ENCODE results near the gene SLC26A8. TPM values are rescaled to one million over a fixed set of nuclear protein-coding genes. Genes with fewer than 3 reads are reported as not detected.
A peak's percentile ranks its signal among the peaks of the same experiment; 100 is the strongest.

SLC26A8 gene
- total RNA-seq, 1 experiment from 2014 or later: not detected

DNA sequence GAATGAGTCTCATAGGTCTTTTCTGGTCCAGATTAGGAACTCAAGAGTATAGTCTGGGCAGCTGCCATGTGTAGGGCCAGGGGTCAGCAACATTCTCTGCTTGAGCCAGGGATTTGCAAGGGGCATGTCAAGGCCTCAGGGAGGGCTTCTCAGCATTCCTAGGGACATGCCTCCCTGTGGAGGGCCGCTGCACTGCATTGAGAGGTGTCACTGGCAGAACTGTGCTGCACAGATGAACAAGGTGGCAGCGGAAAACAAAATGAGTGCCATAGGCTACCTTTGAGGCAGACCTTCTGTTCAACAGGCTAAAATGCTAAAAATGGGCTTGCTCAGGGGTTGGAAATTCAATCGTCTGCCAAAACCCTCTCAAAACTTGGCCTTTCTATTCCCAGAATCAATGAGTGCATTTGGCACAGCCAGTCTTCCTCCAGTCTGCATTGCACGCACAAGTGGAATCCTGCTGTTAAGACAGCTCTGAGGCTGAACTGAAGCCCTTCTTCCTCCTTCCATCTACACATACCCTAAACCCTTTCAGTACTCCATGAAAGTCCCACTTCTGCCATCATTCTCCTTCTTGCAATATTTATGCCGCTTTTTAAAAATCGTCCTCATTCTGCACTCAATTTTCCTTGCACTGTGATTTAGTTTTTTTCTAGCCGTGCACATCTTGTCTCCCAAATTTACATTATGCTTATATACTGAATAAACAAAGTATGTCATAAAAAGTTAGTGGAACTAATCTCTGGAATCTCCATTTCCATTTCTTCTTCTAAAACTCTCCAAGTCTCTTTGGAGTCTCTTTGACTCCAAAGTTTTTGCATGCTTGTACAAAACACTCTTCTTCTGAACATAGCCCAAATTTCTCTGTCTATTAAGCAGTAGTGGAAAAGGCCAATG is 51.7 kb downstream of the SLC26A8 start:
- Histone ChIP-seq H3K9me3 (ENCODE audit: control insufficient read depth, insufficient read depth, low read depth, low read length) (no peaks in the 10 kb centered on the region), H3K4me3 (ENCODE audit: low read depth in 2 of 2, low read length in 2 of 2) (no peak overlapping the region), H3K27ac (ENCODE audit: low read length) (no peak overlapping the region), H3K4me1 (ENCODE audit: control insufficient read depth, insufficient read depth, low read length) (no peaks in the 10 kb centered on the region), H3K27me3 (ENCODE audit: control insufficient read depth, insufficient read depth, low read length) (no peaks in the 10 kb centered on the region), H3K36me3 (ENCODE audit: control insufficient read depth, insufficient read depth, low read length) (no peaks in the 10 kb centered on the region)
- BruUV-seq (replicated peaks): no TSS peak
- no peak for TF ChIP-seq POLR2AphosphoS5 (IDR thresholded peaks at IDR 0.05; ENCODE audit: low read depth, low read length)
- TF ChIP-seq, protein P1, sequence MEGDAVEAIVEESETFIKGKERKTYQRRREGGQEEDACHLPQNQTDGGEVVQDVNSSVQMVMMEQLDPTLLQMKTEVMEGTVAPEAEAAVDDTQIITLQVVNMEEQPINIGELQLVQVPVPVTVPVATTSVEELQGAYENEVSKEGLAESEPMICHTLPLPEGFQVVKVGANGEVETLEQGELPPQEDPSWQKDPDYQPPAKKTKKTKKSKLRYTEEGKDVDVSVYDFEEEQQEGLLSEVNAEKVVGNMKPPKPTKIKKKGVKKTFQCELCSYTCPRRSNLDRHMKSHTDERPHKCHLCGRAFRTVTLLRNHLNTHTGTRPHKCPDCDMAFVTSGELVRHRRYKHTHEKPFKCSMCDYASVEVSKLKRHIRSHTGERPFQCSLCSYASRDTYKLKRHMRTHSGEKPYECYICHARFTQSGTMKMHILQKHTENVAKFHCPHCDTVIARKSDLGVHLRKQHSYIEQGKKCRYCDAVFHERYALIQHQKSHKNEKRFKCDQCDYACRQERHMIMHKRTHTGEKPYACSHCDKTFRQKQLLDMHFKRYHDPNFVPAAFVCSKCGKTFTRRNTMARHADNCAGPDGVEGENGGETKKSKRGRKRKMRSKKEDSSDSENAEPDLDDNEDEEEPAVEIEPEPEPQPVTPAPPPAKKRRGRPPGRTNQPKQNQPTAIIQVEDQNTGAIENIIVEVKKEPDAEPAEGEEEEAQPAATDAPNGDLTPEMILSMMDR (IDR thresholded peaks at IDR 0.05): 0 out of 2 replicates have a peak, but pooled peaks have one; percentile 12
- TF ChIP-seq TCF7L2 (IDR thresholded peaks at IDR 0.05; ENCODE audit: low read depth, low read length): no peak
- TF ChIP-seq, protein P2, sequence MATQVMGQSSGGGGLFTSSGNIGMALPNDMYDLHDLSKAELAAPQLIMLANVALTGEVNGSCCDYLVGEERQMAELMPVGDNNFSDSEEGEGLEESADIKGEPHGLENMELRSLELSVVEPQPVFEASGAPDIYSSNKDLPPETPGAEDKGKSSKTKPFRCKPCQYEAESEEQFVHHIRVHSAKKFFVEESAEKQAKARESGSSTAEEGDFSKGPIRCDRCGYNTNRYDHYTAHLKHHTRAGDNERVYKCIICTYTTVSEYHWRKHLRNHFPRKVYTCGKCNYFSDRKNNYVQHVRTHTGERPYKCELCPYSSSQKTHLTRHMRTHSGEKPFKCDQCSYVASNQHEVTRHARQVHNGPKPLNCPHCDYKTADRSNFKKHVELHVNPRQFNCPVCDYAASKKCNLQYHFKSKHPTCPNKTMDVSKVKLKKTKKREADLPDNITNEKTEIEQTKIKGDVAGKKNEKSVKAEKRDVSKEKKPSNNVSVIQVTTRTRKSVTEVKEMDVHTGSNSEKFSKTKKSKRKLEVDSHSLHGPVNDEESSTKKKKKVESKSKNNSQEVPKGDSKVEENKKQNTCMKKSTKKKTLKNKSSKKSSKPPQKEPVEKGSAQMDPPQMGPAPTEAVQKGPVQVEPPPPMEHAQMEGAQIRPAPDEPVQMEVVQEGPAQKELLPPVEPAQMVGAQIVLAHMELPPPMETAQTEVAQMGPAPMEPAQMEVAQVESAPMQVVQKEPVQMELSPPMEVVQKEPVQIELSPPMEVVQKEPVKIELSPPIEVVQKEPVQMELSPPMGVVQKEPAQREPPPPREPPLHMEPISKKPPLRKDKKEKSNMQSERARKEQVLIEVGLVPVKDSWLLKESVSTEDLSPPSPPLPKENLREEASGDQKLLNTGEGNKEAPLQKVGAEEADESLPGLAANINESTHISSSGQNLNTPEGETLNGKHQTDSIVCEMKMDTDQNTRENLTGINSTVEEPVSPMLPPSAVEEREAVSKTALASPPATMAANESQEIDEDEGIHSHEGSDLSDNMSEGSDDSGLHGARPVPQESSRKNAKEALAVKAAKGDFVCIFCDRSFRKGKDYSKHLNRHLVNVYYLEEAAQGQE (IDR thresholded peaks at IDR 0.05; ENCODE audit: insufficient read depth in 1 of 2, low read depth in 2 of 2, low read length in 1 of 2): no peak
- TF ChIP-seq SIN3A (IDR thresholded peaks at IDR 0.05; ENCODE audit: borderline replicate concordance, insufficient read depth, low read depth, low read length): no peak
- CTCF ChIA-PET: no interaction called here
- POLR2A ChIA-PET: interaction anchor here (0.6 kb wide), 1 partner anchor 10 kb away, joined by 4 read pairs; no protein-coding TSS in a partner anchor
- peak; percentile 68; the same call in 1 of the 2 replicates for ATAC-seq
- in situ Hi-C loops (cut with HindIII; ENCODE audit: low pct_unique_long_range_greater_than_20kb, low sequenced_read_pairs) (no loop called here), intact Hi-C loops (cut with micrococcal nuclease; ENCODE audit: unreplicated experiment) (no loop called here)
- DNase-seq (ENCODE audit: low read depth, low spot score): no peak

- H3K9me3 ChIP-seq (ENCODE audit: control insufficient read depth, insufficient read depth, low read depth, low read length): no peaks in the 10 kb centered on the region
- in situ Hi-C loops (cut with HindIII; ENCODE audit: low pct_unique_long_range_greater_than_20kb, low sequenced_read_pairs): no loop called here
- no peaks in the 10 kb centered on the region for H3K36me3 ChIP-seq (ENCODE audit: control insufficient read depth, insufficient read depth, low read length)
- H3K27ac ChIP-seq (ENCODE audit: low read length): no peak overlapping the region
- ATAC-seq (no peak), DNase-seq (ENCODE audit: low read depth, low spot score) (no peak)
- CTCF ChIA-PET: interaction anchor here (0.6 kb wide), 1 partner anchor 17 kb away, joined by 3 read pairs; no protein-coding TSS in a partner anchor
- intact Hi-C loops (cut with micrococcal nuclease; ENCODE audit: unreplicated experiment): no loop called here
- no peak for TF ChIP-seq SIN3A (IDR thresholded peaks at IDR 0.05; ENCODE audit: borderline replicate concordance, insufficient read depth, low read depth, low read length)
- no peak for TF ChIP-seq TCF7L2 (IDR thresholded peaks at IDR 0.05; ENCODE audit: low read depth, low read length)
- TF ChIP-seq, protein P1 (IDR thresholded peaks at IDR 0.05): no peak
- no peak for TF ChIP-seq POLR2AphosphoS5 (IDR thresholded peaks at IDR 0.05; ENCODE audit: low read depth, low read length)
- TF ChIP-seq, protein P2 (IDR thresholded peaks at IDR 0.05; ENCODE audit: insufficient read depth in 1 of 2, low read depth in 2 of 2, low read length in 1 of 2): no peak
- POLR2A ChIA-PET: interaction anchor here (0.9 kb wide), 1 partner anchor 106 kb away, joined by 3 read pairs; no protein-coding TSS in a partner anchor
- no peak overlapping the region for H3K4me3 ChIP-seq (ENCODE audit: low read depth in 2 of 2, low read length in 2 of 2)
- BruUV-seq (replicated peaks): no TSS peak
- H3K27me3 ChIP-seq (ENCODE audit: control insufficient read depth, insufficient read depth, low read length): no peaks in the 10 kb centered on the region
- no peaks in the 10 kb centered on the region for H3K4me1 ChIP-seq (ENCODE audit: control insufficient read depth, insufficient read depth, low read length)
Measured at GRCh38 chr6:35970181-35970580, 54.3 kb downstream of the SLC26A8 start.

All from Panc1 (cell line).